Measurements from ENCODE around the gene KCNIP1.
A peak's percentile ranks its signal among the peaks of the same experiment; 100 is the strongest.

The KCNIP1 gene

GRCh38 chr5:170528976-170529375 is 25.2 kb downstream of the KCNIP1 start:
- Histone ChIP-seq H2AFZ (ENCODE audit: low read length) (no peak overlapping the region), H3K4ac (ENCODE audit: low read length) (no peak overlapping the region), H2BK5ac (ENCODE audit: low read length) (no peak overlapping the region), H3K18ac (ENCODE audit: low read length) (no peak overlapping the region), H3K27ac (replicated peaks; ENCODE audit: low read length) (no peak overlapping the region), H2BK12ac (ENCODE audit: low read length) (no peak overlapping the region), H2BK15ac (ENCODE audit: low read length) (no peak overlapping the region), H2AK5ac (ENCODE audit: low read depth, low read length) (no peak overlapping the region), H3K4me1 (ENCODE audit: control insufficient read depth in 2 of 2, insufficient read depth in 1 of 2, low read depth in 1 of 2, low read length in 2 of 2) (peaks cover 0 to 17% of the 10 kb centered on the region in 2 donors), H3K9ac (ENCODE audit: low read depth, low read length, poor library complexity) (no peak overlapping the region), H4K91ac (ENCODE audit: low read depth, low read length, poor library complexity) (no peak overlapping the region), H3K9me3 (replicated peaks in 1 of 2; ENCODE audit: control insufficient read depth in 2 of 2, insufficient read depth in 1 of 2, low read depth in 1 of 2, low read length in 2 of 2) (no peaks in the 10 kb centered on the region), H3K4me3 (ENCODE audit: low read length in 2 of 2) (no peak overlapping the region), H3K14ac (ENCODE audit: low read length) (no peak overlapping the region), H3K36me3 (replicated peaks in 1 of 2; ENCODE audit: control insufficient read depth in 2 of 2, insufficient read depth in 2 of 2, low read length in 2 of 2) (no peaks in the 10 kb centered on the region), H4K8ac (ENCODE audit: low read depth, low read length) (no peak overlapping the region), H3K27me3 (ENCODE audit: control insufficient read depth in 3 of 3, insufficient read depth in 3 of 3, low read depth in 1 of 3, low read length in 3 of 3) (no peaks in the 10 kb centered on the region), H2BK120ac (ENCODE audit: low read depth, low read length) (no peak overlapping the region), H3K23ac (ENCODE audit: low read depth, low read length, poor library complexity) (no peak overlapping the region), H3K79me1 (ENCODE audit: low read depth, low read length) (no peaks in the 10 kb centered on the region), H3K4me2 (ENCODE audit: insufficient read depth, low read length, poor library complexity, severe bottlenecking) (no peak overlapping the region)
- WGBS, 2 donors (ENCODE audit: extremely low coverage in 2 of 2, insufficient read length in 2 of 2, insufficient replicate concordance in 1 of 2) = no CpG with 5 or more reads among the region's 1 CpG
- no peak for DNase-seq (ENCODE audit: low spot score)

DNA sequence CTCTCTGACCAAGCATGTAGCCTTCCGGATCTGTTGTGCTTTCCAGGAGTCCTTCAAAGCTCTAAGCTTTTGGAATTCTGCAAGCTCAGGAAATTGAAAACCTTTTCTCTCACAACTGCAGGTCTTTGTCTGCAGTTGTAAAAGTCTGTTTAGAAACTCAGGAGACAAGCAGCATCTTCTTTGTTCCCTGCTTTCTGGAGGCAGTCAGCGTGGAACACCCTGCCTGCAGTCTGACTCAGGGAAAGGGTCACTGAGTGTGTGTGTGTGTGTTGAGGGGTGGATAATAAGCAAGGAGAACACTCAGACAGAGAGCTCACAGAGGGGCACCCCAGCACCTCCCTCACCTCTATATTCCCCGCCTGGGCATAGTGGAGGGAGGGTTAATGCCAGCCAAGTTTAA is 29.1 kb downstream of the KCNIP1 start:
- H2AFZ ChIP-seq (ENCODE audit: low read length) = no peak overlapping the region
- H3K27ac ChIP-seq (replicated peaks; ENCODE audit: low read length) = peak overlapping the region; percentile 45
- H2AK5ac ChIP-seq (ENCODE audit: low read depth, low read length) = no peak overlapping the region
- H4K91ac ChIP-seq (ENCODE audit: low read depth, low read length, poor library complexity) = no peak overlapping the region
- no peak overlapping the region for H3K23ac ChIP-seq (ENCODE audit: low read depth, low read length, poor library complexity)
- no peak overlapping the region for H3K4me2 ChIP-seq (ENCODE audit: insufficient read depth, low read length, poor library complexity, severe bottlenecking)
- no peak overlapping the region for H2BK120ac ChIP-seq (ENCODE audit: low read depth, low read length)
- H3K9ac ChIP-seq (ENCODE audit: low read depth, low read length, poor library complexity) = no peak overlapping the region
- no peak overlapping the region for H3K4me3 ChIP-seq (ENCODE audit: low read length in 2 of 2)
- no peak overlapping the region for H4K8ac ChIP-seq (ENCODE audit: low read depth, low read length)
- no peak overlapping the region for H2BK12ac ChIP-seq (ENCODE audit: low read length)
- H3K14ac ChIP-seq (ENCODE audit: low read length) = no peak overlapping the region
- peak overlapping the region; percentile 55 for H3K18ac ChIP-seq (ENCODE audit: low read length)
- no peak overlapping the region for H3K4ac ChIP-seq (ENCODE audit: low read length)
- no peak overlapping the region for H2BK15ac ChIP-seq (ENCODE audit: low read length)
- no peaks in the 10 kb centered on the region for H3K9me3 ChIP-seq (replicated peaks in 1 of 2; ENCODE audit: control insufficient read depth in 2 of 2, insufficient read depth in 1 of 2, low read depth in 1 of 2, low read length in 2 of 2)
- no peaks in the 10 kb centered on the region for H3K27me3 ChIP-seq (ENCODE audit: control insufficient read depth in 3 of 3, insufficient read depth in 3 of 3, low read depth in 1 of 3, low read length in 3 of 3)
- no peaks in the 10 kb centered on the region for H3K79me1 ChIP-seq (ENCODE audit: low read depth, low read length)
- DNase-seq (ENCODE audit: low spot score) = peak; percentile 14
- no CpG with 5 or more reads among the region's 3 CpGs for WGBS, 2 donors (ENCODE audit: extremely low coverage in 2 of 2, insufficient read length in 2 of 2, insufficient replicate concordance in 1 of 2)
- no peak overlapping the region for H2BK5ac ChIP-seq (ENCODE audit: low read length)
- peaks cover 0 to 20% of the 10 kb centered on the region in 2 donors for H3K4me1 ChIP-seq (ENCODE audit: control insufficient read depth in 2 of 2, insufficient read depth in 1 of 2, low read depth in 1 of 2, low read length in 2 of 2)
- no peaks in the 10 kb centered on the region for H3K36me3 ChIP-seq (replicated peaks in 1 of 2; ENCODE audit: control insufficient read depth in 2 of 2, insufficient read depth in 2 of 2, low read length in 2 of 2)

DNA sequence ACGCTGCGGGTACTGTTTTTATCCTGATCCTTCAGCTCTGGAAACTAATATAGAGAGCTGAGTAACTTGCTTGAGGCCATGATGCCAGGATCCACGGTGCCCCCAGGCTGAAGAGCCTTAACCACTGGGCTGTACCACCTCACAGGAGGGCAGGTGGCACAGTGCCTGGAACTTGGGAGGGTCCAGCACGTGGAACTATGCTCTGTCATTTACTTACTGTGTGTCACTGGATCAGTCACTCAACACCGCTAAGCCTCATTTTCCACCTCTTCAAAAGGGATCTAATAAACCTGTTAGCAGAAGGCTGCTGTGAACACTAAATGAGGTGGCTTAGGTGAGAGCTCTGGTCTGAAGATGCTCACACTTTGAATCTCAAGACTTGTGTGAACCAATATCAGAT is 29.6 kb downstream of the KCNIP1 start:
- H3K18ac ChIP-seq (ENCODE audit: low read length) = peak overlapping the region; percentile 55
- DNase-seq (ENCODE audit: low spot score) = no peak

DNA sequence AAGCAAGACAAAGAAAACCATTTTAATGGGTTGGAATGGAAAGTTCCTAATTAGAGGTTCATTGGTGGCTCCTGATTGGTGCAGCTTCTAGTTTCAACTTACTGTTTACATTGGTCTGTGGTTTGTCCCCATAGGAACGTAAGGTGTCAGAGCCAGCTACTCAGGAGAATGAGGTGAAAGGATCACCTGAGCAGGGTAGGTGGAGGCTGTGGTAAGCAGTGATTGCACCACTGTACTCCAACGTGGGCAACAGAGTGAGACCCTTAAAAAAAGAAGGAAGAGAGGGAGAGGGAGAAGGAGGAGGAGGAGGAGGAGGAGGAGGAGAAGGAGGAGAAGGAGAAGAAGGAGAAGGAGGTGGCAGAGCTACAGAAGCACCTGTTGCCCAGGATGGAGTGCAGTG is 30.4 kb downstream of the KCNIP1 start:
- Histone ChIP-seq H3K36me3 (replicated peaks in 1 of 2; ENCODE audit: control insufficient read depth in 2 of 2, insufficient read depth in 2 of 2, low read length in 2 of 2) (no peaks in the 10 kb centered on the region), H3K79me1 (ENCODE audit: low read depth, low read length) (no peaks in the 10 kb centered on the region)
- no CpG with 5 or more reads among the region's 2 CpGs for WGBS, 2 donors (ENCODE audit: extremely low coverage in 2 of 2, insufficient read length in 2 of 2, insufficient replicate concordance in 1 of 2)

More for the DNA sequence above, 29.6 kb downstream of the KCNIP1 start:
- H3K4me1 ChIP-seq (ENCODE audit: control insufficient read depth in 2 of 2, insufficient read depth in 1 of 2, low read depth in 1 of 2, low read length in 2 of 2) = peaks cover 0 to 16% of the 10 kb centered on the region in 2 donors
- peak overlapping the region; percentile 1 for H2BK12ac ChIP-seq (ENCODE audit: low read length)
- no peaks in the 10 kb centered on the region for H3K27me3 ChIP-seq (ENCODE audit: control insufficient read depth in 3 of 3, insufficient read depth in 3 of 3, low read depth in 1 of 3, low read length in 3 of 3)
- H2BK15ac ChIP-seq (ENCODE audit: low read length) = no peak overlapping the region
- no peak overlapping the region for H3K4ac ChIP-seq (ENCODE audit: low read length)
- no CpG with 5 or more reads among the region's 5 CpGs for WGBS, 2 donors (ENCODE audit: extremely low coverage in 2 of 2, insufficient read length in 2 of 2, insufficient replicate concordance in 1 of 2)
- H3K14ac ChIP-seq (ENCODE audit: low read length) = no peak overlapping the region
- no peak overlapping the region for H3K9ac ChIP-seq (ENCODE audit: low read depth, low read length, poor library complexity)
- no peak overlapping the region for H4K8ac ChIP-seq (ENCODE audit: low read depth, low read length)
- H3K27ac ChIP-seq (replicated peaks; ENCODE audit: low read length) = peak overlapping the region; percentile 45
- H4K91ac ChIP-seq (ENCODE audit: low read depth, low read length, poor library complexity) = no peak overlapping the region
- H2AFZ ChIP-seq (ENCODE audit: low read length) = no peak overlapping the region
- no peak overlapping the region for H3K4me2 ChIP-seq (ENCODE audit: insufficient read depth, low read length, poor library complexity, severe bottlenecking)
- H3K4me3 ChIP-seq (ENCODE audit: low read length in 2 of 2) = no peak overlapping the region
- no peak overlapping the region for H3K23ac ChIP-seq (ENCODE audit: low read depth, low read length, poor library complexity)
- no peaks in the 10 kb centered on the region for H3K9me3 ChIP-seq (replicated peaks in 1 of 2; ENCODE audit: control insufficient read depth in 2 of 2, insufficient read depth in 1 of 2, low read depth in 1 of 2, low read length in 2 of 2)
- H2AK5ac ChIP-seq (ENCODE audit: low read depth, low read length) = no peak overlapping the region
- H3K79me1 ChIP-seq (ENCODE audit: low read depth, low read length) = no peaks in the 10 kb centered on the region
- no peak overlapping the region for H2BK5ac ChIP-seq (ENCODE audit: low read length)
- no peak overlapping the region for H2BK120ac ChIP-seq (ENCODE audit: low read depth, low read length)
- H3K36me3 ChIP-seq (replicated peaks in 1 of 2; ENCODE audit: control insufficient read depth in 2 of 2, insufficient read depth in 2 of 2, low read length in 2 of 2) = no peaks in the 10 kb centered on the region

More for the DNA sequence above, 30.4 kb downstream of the KCNIP1 start:
- Histone ChIP-seq H2AFZ (ENCODE audit: low read length) (no peak overlapping the region), H3K18ac (ENCODE audit: low read length) (no peak overlapping the region), H3K4ac (ENCODE audit: low read length) (no peak overlapping the region), H2BK120ac (ENCODE audit: low read depth, low read length) (no peak overlapping the region), H2AK5ac (ENCODE audit: low read depth, low read length) (no peak overlapping the region), H2BK15ac (ENCODE audit: low read length) (no peak overlapping the region), H3K4me2 (ENCODE audit: insufficient read depth, low read length, poor library complexity, severe bottlenecking) (no peak overlapping the region), H4K91ac (ENCODE audit: low read depth, low read length, poor library complexity) (no peak overlapping the region), H3K9me3 (replicated peaks in 1 of 2; ENCODE audit: control insufficient read depth in 2 of 2, insufficient read depth in 1 of 2, low read depth in 1 of 2, low read length in 2 of 2) (no peaks in the 10 kb centered on the region), H3K27ac (replicated peaks; ENCODE audit: low read length) (no peak overlapping the region), H3K23ac (ENCODE audit: low read depth, low read length, poor library complexity) (no peak overlapping the region), H3K4me3 (ENCODE audit: low read length in 2 of 2) (no peak overlapping the region), H3K27me3 (ENCODE audit: control insufficient read depth in 3 of 3, insufficient read depth in 3 of 3, low read depth in 1 of 3, low read length in 3 of 3) (no peaks in the 10 kb centered on the region), H3K4me1 (ENCODE audit: control insufficient read depth in 2 of 2, insufficient read depth in 1 of 2, low read depth in 1 of 2, low read length in 2 of 2) (peaks cover 0 to 16% of the 10 kb centered on the region in 2 donors), H4K8ac (ENCODE audit: low read depth, low read length) (no peak overlapping the region), H2BK12ac (ENCODE audit: low read length) (no peak overlapping the region), H2BK5ac (ENCODE audit: low read length) (no peak overlapping the region), H3K14ac (ENCODE audit: low read length) (no peak overlapping the region), H3K9ac (ENCODE audit: low read depth, low read length, poor library complexity) (no peak overlapping the region)
- DNase-seq (ENCODE audit: low spot score) = no peak

Measured in neuronal stem cell (in vitro differentiated cells).